Measurements from ENCODE around the gene ANXA9.

Gene ANXA9

DNA sequence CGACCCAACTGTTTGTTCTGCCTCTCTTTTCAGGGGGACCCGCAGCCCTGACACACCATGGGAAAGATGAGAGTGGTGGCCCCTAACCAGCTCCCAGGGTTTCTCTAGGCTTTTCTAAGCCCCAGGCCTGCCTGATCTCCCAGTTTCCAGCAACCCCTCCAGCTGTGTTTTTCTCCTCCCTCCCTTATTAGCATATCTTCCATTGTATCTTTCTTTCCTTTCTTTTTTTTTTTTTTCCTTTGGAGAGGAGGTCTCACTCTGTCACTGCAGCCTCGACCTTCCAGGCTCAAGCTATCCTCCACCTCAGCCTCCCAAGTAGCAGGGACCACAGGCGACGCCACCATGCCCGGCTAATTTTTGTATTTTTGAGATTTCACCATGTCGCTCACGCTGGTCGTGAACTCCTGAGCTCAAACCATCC, 5.7 kb upstream of the ANXA9 start:
- no peak for DNase-seq

DNA sequence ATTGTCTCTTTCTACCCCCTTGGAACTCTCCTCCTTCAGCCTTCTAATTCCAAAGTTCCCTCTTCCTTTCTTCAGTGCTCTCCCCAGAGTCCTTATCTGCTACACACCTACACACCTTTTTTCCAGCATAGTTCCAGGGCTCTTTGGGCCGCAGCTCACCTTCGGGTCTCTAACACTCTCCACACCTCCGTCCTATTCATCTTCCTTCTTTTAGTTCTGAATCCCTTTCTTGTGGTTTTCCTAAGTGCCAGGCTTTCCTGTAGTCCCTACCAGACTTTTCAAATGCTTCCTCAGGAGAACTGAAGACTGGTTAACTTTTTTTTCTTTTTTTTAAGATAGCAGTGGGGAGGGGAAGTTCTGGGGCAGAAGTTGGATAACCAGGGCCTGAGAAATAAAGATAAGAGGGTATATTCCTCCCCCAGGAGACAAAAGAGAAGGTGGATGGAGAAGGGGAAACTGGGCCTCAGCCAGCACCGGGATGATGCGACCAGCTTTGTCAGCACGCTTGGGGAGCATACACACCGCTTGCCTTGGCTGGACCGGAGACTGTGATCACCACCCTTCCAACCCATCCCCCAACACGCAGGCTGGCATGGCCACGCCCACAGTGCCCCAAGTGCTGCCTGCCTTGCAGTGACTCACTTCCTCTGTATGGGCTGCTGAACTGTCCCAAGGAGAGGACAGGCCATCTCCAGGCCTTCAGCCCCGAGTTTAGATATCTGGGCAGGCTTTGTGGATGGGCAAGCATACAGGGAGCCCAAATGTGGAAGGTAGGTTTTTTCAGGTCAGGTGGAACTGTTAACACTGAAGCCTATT, 5.0 kb upstream of the ANXA9 start:
- DNase-seq: no peak

DNA sequence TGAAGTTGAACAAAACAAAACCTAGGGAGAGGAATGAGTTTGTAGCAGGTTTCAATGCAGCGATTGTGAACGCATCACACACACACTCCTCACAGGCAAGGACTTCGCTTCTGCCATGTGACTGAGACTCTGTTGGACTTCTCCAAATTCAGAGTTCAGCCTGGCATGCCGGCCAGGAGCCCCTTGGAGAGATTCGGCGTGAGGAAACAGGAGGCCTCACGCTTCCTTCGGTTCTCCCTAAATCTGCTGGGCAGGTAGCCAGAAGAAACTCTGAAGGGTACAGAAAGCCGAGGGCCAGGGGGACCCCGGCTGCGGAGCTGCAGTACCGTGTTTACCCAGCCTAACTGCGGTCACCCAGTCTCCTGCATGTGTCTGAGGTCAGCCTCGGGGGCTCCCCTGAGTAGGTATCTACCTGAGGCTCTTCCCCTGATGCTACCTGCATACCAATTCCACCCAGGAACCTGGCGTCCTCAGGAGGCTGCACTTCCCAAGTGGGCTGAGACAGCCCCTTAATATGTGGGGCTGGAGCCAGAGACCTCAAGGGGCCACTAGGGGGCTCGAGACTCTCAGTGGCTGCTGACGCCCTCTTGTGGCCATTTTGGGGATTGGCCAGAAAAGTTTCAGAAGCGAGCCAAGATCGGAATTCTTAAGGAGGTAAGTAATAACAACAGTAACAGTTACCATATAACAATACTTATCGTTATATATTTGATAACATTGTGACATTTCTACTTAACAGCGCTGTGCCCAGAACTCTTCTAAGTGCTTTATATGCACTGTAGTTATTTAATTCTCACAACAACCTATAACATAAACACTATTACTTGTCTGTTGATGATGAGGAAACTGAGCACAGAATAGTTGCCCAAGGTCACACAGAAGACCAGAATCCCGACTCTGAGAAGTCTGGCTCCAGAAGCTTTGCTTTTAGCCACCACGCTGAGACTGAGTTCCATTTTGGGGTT, 2.7 kb upstream of the ANXA9 start:
- peak; percentile 97 for DNase-seq

DNA sequence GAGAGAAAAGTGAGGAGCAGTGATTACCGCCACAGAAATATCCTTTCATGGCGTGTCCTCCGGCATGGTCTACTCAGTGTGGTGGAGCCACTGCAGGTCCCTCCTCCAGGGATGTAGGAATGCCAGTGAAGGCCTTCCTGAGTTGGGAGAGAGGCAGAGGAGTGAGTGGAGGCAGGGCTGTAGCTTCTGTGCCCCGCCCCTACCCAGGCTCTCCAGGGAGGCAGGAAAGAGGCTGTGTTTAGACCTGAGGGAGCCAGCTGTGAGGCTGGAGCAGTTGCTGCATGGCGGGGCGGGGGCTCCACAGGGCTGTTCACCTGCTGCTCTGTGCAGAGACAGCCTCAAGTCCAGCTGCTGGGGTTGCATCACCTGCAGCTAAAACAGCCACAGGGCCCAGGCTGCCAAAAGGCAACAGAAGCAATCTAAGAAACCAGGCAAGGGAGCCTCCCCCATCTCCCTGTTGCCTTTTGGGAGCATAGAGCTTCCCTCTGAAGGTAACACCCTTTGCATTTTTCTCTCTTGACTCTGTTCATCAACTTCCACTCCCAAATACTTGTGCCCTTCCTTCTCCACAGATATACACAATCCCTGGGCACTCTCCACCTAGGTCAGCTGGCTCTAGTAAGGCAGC, 801 bp upstream of the ANXA9 start:
- peak; percentile 97 for DNase-seq

DNA sequence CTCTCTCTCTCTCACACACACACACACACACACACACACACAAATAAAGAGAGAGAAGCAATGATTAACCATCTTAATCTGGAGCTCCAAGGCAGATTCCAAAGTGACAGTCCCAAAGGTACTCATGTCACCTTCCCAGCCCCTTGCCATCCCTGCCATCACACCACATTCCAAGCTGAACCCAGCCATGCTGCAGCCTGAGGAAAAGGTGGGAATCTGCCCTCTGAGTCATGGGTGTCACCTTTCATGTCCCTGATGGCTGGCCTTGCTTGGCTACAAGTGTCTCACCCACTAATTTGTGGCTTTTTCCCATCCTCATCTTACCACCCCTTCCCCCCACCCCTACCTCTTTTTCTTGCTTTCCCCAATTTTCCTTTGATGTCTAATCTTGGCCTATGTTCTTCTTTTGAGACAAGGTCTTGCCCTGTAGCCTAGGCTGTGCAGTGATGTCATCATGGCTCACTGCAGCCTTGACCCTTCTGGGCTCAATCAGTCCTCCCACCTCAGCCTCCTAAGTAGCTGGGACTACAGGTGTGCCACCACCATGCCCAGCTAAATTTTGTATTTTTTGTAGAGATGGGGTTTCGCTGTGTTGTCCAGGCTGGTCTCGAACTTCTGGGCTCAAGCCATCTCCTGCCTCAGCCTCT, 3.2 kb downstream of the ANXA9 start:
- DNase-seq: no peak

DNA sequence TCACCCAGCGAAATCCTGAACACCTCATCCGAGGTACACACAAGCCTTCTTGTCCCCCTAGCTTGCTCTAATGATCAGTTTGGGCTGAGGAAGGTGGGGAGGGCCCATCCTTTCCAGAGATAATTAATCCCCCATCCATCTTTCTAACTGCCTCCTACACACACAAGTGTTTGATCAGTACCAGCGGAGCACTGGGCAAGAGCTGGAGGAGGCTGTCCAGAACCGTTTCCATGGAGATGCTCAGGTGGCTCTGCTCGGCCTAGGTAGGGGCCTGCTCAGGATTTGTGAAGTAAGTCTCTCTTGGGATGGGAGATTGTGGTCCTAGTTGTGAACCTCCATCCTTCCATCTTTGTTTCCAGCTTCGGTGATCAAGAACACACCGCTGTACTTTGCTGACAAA, 5.8 kb downstream of the ANXA9 start:
- peak; percentile 49 for DNase-seq

DNA sequence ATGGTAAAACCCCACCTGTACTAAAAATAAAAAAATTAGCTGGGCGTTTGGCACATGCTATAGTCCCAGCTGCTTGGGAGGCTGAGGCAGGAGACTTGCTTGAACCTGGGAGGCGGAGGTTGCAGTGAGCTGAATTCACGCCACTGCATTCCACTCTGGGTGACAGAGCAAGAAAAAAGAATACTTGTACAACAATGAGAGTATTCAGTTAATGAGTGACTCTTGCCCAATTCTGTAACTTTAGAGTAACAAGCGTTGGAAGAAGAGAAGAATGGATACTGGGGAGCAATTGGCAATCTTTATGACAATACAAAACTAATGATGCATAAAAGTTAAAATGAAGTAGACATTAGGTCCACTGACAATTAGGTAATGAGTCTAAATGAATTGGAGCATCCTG, 10.5 kb downstream of the ANXA9 start:
- DNase-seq: no peak

DNA sequence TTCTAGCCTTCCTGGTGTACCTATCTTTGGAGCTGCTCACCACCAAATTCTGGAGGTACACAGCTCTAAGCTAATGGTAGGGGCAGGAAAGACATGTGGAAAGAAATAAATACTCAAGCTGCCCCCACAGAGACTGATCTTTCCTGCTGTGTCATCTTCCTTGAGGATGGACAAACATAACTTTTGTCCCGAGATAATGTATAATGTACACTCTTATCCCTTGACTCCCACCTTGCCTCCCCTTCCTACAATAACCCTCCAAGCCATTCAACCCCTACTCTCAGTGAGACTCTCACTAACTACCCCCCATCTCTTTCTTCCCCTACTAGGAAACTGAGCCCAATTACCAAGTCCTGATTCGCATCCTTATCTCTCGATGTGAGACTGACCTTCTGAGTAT, 12.2 kb downstream of the ANXA9 start:
- DNase-seq: no peak

DNA sequence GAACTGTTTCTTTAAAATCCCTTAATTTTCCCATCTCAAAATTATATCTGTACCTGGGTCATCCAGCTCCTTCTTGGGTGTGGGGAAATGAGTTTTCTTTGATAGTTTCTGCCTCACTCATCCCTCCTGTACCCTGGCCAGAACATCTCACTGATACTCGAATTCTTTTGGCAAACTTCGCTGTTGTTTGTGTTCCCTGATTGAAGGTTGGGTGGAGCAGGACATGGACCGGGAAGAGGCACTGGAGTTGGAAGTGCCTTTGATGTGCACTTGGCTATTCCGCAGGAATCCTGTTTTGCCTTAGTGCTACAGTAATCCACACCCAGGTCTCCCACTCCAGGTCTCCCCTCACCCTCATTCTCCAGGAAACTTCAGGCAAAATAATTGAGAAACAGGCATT, 13.4 kb downstream of the ANXA9 start:
- no peak for DNase-seq

DNA sequence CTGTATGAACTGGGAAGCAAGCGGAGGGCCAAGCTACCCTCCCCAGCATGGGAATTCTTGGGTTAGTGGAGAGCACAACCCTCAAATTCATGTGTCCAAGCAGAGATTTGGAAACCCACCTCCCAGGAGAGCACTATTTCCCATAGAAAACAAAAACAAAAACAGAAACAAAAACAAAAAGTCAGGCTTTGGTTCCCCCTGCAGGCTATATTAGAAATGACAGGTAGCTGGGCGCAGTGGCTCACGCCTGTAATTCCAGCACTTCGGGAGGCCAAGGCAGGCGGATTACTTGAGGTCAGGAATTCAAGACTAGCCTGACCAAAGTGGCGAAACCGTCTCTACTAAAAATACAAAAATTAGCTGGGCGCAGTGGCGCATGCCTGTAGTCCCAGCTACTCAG, 13.8 kb downstream of the ANXA9 start:
- peak; percentile 57 for DNase-seq

DNA sequence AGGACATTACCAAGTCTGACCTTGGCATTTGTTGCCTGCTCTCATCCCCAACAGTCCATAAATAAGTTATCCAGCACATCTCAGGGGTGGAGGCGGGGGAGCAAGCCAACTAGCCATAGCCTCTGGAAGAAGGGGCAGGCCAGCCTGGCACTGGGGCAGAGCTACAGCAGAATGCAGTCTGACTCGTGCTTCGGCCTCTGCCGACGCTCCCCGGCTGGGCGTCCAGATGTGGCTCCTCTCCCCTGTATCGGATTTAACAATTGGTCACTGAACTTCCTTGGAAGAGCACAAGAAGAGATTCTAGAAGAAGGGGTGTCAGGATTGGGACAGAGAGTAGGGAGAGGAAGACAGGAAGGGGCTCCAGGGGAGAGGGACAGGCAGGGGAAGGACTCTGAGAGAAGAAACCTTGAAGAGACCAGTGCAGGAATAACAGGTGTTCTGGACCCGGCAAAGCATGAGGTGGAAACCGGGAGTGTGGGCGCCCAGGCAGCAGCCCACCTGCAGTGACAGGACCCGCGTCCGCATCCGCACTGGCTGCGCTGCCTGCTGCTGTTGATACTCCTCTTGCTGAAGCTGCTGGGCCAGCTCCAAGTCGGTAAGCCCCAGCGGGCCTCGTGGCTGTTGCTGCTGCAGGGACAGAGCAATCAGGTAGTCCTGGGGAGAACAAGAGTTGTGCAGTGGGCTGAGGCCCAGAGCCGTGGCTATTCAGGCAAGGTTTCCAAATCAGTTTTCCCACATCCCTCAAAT, 15.2 kb downstream of the ANXA9 start:
- DNase-seq: no peak

DNA sequence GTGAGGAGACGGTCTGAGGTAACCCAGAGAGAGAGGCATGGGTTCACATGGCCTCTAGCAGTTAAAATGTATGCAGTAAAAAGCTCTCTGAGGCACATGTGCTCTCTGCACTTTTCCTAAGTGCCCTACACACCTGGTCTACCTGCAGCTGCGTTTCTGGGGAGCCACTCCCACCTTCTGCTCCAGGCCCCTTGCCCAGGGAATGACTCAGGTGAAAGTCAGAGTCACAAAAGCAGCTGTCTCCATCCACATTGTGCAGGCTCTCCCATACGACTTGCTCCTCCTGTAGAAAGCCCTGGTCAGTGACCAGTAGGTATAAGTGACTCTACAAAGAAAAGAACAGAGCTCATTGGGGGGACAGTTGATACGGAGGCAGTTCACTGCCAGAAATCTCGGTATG, 15.9 kb downstream of the ANXA9 start:
- no peak for DNase-seq

DNA sequence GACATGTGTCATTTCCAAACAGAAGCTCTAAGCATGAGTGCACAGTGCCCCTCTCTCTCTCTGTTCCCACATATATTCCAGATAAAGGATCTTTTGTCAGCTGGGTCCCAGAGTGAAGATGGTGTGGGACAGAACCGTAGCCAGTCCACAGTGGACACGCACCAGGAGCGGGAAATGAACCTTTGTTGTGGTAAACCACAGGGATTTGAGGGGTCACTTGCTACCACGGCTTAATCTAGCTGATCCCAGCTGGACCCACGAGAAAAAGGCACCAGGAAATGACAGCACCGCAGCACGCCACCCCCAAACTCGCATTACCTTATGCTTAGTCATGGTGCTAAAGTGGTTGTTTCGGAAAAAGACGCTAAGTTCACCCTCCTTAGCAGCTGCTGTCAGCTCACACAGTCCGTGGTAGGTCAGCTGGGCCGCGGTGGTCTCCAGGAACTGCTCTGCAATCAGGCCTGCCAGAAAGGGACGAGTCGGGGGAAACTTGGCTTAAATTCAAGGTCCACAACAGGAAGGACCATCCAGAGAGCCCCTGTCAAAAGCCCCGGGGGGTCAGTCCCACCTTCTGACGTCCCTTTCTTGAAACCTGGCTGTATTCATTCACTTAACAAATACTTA, 17.1 kb downstream of the ANXA9 start:
- no peak for DNase-seq

DNA sequence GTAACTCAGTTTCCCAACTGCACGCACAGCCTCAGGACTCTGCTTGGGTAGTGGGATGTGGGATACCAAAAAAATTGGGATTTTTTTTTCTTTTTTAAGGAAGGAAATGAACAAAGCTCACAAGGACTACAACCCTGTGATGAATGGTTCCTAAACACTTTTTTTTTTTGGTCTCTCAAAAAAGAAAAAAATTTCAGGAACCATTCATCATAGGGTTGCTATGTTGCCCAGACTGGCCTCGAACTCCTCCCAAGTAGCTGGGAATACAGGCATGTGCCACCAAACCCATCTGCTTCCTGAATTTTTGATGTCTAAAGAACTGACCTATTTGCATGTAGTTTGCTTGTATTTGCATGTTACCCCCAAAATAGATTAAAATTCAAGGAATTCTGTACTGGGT, 17.8 kb downstream of the ANXA9 start:
- no peak for DNase-seq

DNA sequence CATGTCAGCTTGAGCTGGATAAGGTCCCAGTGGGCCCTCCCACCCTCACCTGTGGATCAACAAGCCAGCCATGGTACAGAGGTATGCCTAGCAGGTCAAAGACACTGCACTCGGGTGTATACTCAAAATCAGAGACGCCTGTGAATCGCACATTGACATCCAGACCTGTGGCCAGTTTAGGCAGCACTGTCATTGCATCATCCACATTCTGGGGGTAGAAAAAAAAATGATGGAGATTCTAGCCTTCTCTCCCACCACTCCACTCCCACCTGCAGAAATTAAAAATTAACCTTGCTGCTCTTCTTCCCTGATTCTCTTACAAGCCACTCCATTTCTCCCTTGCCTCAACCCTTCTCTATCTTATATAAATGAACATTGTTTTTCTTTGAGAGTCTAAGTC, 18.3 kb downstream of the ANXA9 start:
- DNase-seq: no peak

DNA sequence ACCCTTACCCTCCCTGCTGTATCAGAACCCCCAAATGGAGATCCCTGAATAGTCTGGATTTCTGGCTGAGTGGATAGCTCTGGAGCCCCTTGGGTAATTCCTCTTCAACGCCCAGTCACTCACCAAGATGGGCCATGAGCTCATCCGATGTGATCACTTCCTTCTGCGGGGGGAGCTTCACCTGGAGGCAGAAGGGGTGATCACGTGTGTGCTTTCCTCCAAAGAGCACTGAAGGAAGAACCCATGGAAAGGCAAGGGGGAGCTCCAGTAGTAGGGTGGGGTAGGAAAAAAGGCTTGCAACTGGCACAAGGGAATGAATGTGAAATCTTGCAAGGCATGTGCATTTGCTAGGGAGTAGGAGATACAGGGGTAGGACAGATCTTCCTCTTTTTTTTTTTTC, 19.5 kb downstream of the ANXA9 start:
- DNase-seq: no peak

DNA sequence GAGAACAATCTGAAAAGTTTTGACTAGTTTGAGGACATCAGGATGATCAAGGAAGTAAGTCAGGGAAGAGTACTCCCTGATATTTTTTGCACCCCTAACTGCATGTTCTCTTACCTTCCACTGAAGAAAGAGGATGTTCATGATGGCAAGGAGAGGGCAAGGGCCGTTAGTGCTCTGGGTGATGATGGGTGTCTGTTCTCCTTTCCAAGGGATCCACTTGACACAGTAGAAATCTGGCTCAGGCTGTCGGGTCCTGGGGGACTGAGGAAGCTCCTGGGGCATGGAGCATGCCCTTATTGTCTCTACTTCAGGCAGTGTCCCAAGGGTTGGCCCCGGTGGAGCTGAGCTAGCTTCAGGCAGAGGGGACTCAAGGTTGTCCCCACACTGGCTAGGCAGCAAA, 20.0 kb downstream of the ANXA9 start:
- no peak for DNase-seq

DNA sequence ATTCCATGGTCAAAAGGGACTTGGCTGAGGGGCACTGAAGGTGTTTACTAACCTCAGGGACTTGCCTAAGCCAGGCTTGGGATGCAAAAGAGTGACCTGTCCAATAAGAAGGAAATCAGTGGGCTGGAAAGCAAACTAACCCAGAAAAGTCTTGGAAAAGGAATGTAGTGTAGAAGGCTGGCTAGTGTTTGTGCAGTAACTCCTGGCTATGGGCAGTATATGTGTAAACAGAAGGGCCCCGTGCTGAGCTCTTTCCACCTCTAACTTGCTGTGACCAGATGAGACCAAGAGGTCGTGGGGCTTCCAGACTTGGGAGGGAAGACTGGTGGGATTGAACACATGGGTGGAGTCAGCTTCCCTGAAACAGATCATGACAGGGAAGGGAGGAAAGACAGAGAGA, 20.5 kb downstream of the ANXA9 start:
- DNase-seq: no peak

DNA sequence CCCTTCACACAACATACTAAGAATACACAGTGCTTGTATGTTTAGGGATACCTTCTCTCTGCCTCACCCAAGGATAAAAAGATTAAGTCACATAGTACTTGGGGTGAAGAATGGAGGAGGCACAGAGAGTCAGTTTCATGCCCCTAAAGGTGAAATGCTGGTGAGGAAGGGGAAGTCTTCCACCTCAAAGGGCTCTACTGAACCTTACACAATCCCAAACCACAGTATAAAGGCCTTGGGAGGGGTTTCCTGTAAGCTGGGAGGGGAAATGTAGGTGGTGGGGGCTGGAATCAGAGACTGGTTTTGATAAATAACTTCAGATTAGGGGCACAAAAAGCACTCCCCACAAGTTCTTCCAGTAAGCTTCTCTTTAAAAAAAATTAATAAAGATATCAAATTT, 21.1 kb downstream of the ANXA9 start:
- DNase-seq: no peak

DNA sequence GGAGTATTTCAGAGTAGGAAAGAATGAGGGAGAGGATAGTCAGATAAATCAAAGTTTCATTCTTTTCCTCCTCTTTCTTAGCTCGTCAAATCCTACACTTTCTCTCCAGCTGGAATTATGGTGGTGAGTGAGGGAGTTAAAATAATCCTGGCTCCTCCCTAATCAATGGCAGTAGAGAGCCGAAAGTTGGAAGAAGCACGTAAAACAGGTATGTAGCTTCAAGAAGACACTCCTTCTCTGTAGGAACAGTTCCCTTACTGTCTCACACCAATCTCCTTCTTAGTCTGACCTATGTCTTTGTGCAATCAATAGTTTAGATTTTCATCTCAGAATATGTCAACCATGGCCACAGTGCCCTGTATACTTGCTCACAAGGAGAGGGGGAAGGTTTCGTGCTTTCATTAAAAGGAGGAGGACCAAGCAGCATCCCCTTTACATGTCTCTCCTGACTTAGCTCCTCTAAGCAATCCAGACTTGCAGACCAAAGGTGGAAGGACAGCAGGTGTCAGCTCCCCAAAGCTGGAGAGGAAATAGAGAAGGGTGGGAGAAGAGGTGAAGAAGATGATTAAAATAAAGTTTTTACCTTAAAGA, 23.7 kb downstream of the ANXA9 start:
- DNase-seq: no peak

DNA sequence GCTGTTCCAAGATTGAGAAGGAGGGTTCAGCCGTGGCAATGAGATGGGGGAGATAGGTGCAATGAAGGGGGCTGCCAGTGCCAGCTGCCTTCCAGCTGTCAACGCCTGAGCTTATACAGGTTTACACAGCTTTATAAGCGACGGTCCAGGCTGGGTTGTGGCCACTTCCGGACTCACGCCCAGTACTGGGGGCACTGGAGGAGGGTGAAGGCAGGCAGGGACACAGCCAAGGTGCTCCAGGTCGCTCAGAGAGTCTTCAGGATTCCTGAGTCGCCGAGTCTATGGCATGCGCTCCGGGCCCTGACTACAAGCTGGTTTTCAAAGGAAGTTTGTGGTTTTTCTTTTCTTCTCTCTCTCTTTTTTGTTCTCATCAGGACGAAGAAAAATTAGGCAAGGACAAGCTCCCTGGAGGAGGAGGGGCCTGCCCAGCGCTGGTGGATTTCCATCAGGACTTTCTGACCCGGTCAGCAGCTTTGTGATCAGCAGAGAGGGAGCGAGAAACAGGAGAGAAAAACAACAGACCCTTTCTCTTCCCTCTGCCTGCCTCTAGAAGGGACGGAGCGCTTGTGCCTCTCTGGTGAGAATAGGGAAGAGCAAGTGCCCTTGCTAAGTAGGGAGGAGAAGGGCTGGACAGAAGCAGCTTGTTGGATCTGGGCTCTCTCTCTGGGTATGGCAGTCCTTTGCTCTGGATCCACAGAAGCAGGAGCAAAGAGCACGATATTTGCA, 24.4 kb downstream of the ANXA9 start, which contains the start of gene MINDY1:
MINDY1 (minus strand) TSS at position 576 of the 726 bp plus-strand sequence. CDS start 4,285 bp downstream, outside the sequence.
- peak; percentile 60 for DNase-seq
